ENCODE results near the gene RNF187. TPM values are rescaled to one million over a fixed set of nuclear protein-coding genes. Genes with fewer than 3 reads are reported as not detected.
A peak's percentile ranks its signal among the peaks of the same experiment; 100 is the strongest.

RNF187 gene
- total RNA-seq (2016; rRNA removed; fragmentation: Illumina TruSeq; extraction: Trizol) (43.0 and 59.4 TPM in 2 replicates), polyA plus RNA-seq (2011; rRNA removed) (41.2 and 41.3 TPM in 2 replicates), polyA minus RNA-seq (2011; rRNA and poly(A)+ RNA removed; ENCODE audit: low replicate concordance) (55.5 and 56.5 TPM in 2 replicates), Bru-seq, nascent RNA (percentile 67 among the genes with signal in this experiment), BruChase-seq, experiment 1, labeled RNA remaining after a 6-hour chase (percentile 90 among the genes with signal in this experiment), BruChase-seq, experiment 2, labeled RNA remaining after a 2-hour chase (percentile 75 among the genes with signal in this experiment)
- total RNA-seq (2016; cell fraction: cytosol; rRNA removed; fragmentation: Illumina TruSeq; extraction: Trizol; ENCODE audit: low read depth), result 8.6 and 11.6 TPM in 2 replicates
- 41.8 and 57.0 TPM in 2 replicates for total RNA-seq (2016; cell fraction: insoluble cytoplasmic fraction; rRNA removed; fragmentation: Illumina TruSeq; extraction: Trizol)
- 21.8 and 27.3 TPM in 2 replicates for total RNA-seq (2016; cell fraction: membrane; rRNA removed; fragmentation: Illumina TruSeq; extraction: Trizol)
- 22.1 and 22.9 TPM in 2 replicates for total RNA-seq (2016; cell fraction: nucleus; rRNA removed; fragmentation: Illumina TruSeq; extraction: Trizol)
- 38.3 TPM in 2 replicates for polyA plus RNA-seq (2011; cell fraction: cytosol; rRNA removed)
- polyA plus RNA-seq (2011; cell fraction: nucleus; rRNA removed), result 22.6 and 27.4 TPM in 2 replicates
- 48.3 and 79.3 TPM in 2 replicates for polyA plus RNA-seq (2012)
- 10.5 and 14.2 TPM in 2 replicates for polyA plus RNA-seq (2016; cell fraction: cytosol; fragmentation: Illumina TruSeq; extraction: Trizol; ENCODE audit: low read depth)
- 64.2 and 75.2 TPM in 2 replicates for polyA plus RNA-seq (2016; cell fraction: insoluble cytoplasmic fraction; fragmentation: Illumina TruSeq; extraction: Trizol; ENCODE audit: low read depth)
- polyA plus RNA-seq (2016; cell fraction: membrane; fragmentation: Illumina TruSeq; extraction: Trizol; ENCODE audit: low read depth), result 22.9 and 27.3 TPM in 2 replicates
- polyA plus RNA-seq (2016; cell fraction: nucleus; fragmentation: Illumina TruSeq; extraction: Trizol; ENCODE audit: insufficient read depth, low read depth), result 45.5 and 53.2 TPM in 2 replicates
- 29.7 and 36.4 TPM in 2 replicates for polyA minus RNA-seq (2011; cell fraction: cytosol; rRNA and poly(A)+ RNA removed)
- 16.2 and 16.4 TPM in 2 replicates for polyA minus RNA-seq (2011; cell fraction: nucleus; rRNA and poly(A)+ RNA removed)
- long read RNA-seq, experiment 1, transcript RNF187-201 (4 exons, 3,017 nt), result major isoform, 38 of 59 reads
- long read RNA-seq, experiment 1, partial matches to known transcripts, result 17 of 59 reads
- long read RNA-seq, experiment 1, other reads (novel, unspliced or antisense), result 4 of 59 reads
- long read RNA-seq, experiment 2, partial matches to known transcripts, result 80 of 348 reads
- long read RNA-seq, experiment 2, other reads (novel, unspliced or antisense), result 268 of 348 reads

DNA sequence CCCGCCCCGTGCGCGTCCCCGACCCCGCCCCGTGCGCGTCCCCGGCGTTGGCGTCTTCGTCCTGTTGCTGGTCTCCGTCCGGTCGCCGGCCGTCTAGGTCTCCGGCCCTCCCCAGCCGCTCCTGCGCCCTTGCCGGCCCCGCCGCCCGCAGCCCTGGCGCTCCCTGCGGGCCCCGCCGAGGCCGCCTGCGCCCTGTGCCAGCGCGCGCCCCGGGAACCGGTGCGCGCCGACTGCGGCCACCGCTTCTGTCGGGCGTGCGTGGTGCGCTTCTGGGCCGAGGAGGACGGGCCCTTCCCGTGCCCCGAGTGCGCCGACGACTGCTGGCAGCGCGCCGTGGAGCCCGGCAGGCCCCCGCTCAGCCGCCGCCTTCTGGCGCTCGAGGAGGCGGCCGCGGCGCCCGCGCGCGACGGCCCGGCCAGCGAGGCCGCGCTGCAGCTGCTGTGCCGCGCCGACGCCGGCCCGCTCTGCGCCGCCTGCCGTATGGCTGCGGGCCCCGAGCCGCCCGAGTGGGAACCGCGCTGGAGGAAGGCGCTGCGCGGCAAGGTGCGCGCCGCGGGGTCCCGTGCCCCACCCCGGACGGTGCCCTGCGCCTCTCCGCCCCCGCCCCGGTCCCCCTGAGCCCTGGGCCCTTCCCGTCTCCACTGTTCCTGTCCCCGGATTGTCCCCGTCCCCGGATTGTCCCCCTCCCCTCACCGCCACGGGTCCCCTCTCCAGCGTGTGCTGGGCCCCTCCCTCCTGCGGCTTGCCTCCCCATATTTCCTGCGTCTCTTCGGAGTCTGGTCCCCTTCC lies at the start of gene RNF187:
RNF187 (plus strand) TSS at position 47 of the 789 bp plus-strand sequence.
- Histone ChIP-seq H3K79me2 (ENCODE audit: insufficient read depth, low read length) (peaks cover 10% of the 10 kb centered on the region), H3K4me1 (ENCODE audit: insufficient read depth, low read length) (peaks cover 44% of the 10 kb centered on the region), H4K20me1 (ENCODE audit: insufficient read depth, low read length) (no peaks in the 10 kb centered on the region), H3K27ac (ENCODE audit: extremely low read length, insufficient read depth, low read length) (peak within 1 kb of the TSS; percentile 95), H2AFZ (ENCODE audit: low read length) (peak within 1 kb of the TSS; percentile 97), H3K9ac (ENCODE audit: insufficient read depth, low read depth, low read length) (peak within 1 kb of the TSS; percentile 89), H3K36me3 (replicated peaks in 1 of 2; ENCODE audit: control insufficient read depth in 1 of 2, insufficient read depth in 2 of 2, low read length in 2 of 2) (peaks cover 5 to 18% of the 10 kb centered on the region in 2 experiments; a peak in 4 of 5 replicates), H3K4me3 (replicated peaks in 1 of 3; ENCODE audit: insufficient read depth in 1 of 3, low read depth in 2 of 3, low read length in 3 of 3) (peak within 1 kb of the TSS; percentile 72 to 100 (median 93)), H3K4me2 (ENCODE audit: low read depth, low read length) (peak within 1 kb of the TSS; percentile 88), H3K27me3 (ENCODE audit: control insufficient read depth in 1 of 2, insufficient read depth in 2 of 2, low read length in 2 of 2) (no peaks in the 10 kb centered on the region), H3K9me3 (ENCODE audit: low read length) (no peaks in the 10 kb centered on the region)
- intact Hi-C loops (cut with micrococcal nuclease; ENCODE audit: unreplicated experiment), result loop anchor here (5.0 kb wide), 1 partner anchor 80 kb away; the partner anchor contains the start of gene TRIM11
- POLR2A ChIA-PET, result interaction anchor here (1.5 kb wide), 1 partner anchor 14 kb away, joined by 5 read pairs; no protein-coding TSS in a partner anchor
- CTCF ChIA-PET (ENCODE audit: low intra/inter-chr PET ratio, low total read pairs), result no interaction called here
- no TSS peak for BruUV-seq (replicated peaks)
- WGBS (ENCODE audit: low lambda C conversion rate), result 1% methylated on average over 10 of the region's 113 CpGs
- FAIRE-seq, result no peak
- DNase-seq (ENCODE audit: low spot score), result no peak
- in situ Hi-C loops (cut with HindIII; ENCODE audit: extremely low pct_ligation_motif_present, low pct_unique_long_range_greater_than_20kb), result no loop called here
- peak; percentile 71 for ATAC-seq
- TF ChIP-seq MED13 (CRISPR knock-in tag; IDR thresholded peaks at IDR 0.05) (0 out of 2 replicates have a peak, but pooled peaks have one; percentile 8), KDM3A (CRISPR knock-in tag; IDR thresholded peaks at IDR 0.05; ENCODE audit: low read depth) (no peak), KLF11 (CRISPR knock-in tag; IDR thresholded peaks at IDR 0.05) (no peak), HBP1 (CRISPR knock-in tag; IDR thresholded peaks at IDR 0.05; ENCODE audit: low read depth) (0 out of 2 replicates have a peak, but pooled peaks have one; percentile 6), GZF1 (CRISPR knock-in tag; IDR thresholded peaks at IDR 0.05) (no peak), ZNF674 (CRISPR knock-in tag; IDR thresholded peaks at IDR 0.05; ENCODE audit: low read depth) (0 out of 2 replicates have a peak, but pooled peaks have one; percentile 64), ZNF484 (CRISPR knock-in tag; IDR thresholded peaks at IDR 0.05; ENCODE audit: borderline replicate concordance, low read depth) (no peak)
- TF ChIP-seq, protein P1, sequence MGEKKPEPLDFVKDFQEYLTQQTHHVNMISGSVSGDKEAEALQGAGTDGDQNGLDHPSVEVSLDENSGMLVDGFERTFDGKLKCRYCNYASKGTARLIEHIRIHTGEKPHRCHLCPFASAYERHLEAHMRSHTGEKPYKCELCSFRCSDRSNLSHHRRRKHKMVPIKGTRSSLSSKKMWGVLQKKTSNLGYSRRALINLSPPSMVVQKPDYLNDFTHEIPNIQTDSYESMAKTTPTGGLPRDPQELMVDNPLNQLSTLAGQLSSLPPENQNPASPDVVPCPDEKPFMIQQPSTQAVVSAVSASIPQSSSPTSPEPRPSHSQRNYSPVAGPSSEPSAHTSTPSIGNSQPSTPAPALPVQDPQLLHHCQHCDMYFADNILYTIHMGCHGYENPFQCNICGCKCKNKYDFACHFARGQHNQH (CRISPR knock-in tag; IDR thresholded peaks at IDR 0.05), result 0 out of 2 replicates have a peak, but pooled peaks have one; percentile 2
- TF ChIP-seq, protein P2, sequence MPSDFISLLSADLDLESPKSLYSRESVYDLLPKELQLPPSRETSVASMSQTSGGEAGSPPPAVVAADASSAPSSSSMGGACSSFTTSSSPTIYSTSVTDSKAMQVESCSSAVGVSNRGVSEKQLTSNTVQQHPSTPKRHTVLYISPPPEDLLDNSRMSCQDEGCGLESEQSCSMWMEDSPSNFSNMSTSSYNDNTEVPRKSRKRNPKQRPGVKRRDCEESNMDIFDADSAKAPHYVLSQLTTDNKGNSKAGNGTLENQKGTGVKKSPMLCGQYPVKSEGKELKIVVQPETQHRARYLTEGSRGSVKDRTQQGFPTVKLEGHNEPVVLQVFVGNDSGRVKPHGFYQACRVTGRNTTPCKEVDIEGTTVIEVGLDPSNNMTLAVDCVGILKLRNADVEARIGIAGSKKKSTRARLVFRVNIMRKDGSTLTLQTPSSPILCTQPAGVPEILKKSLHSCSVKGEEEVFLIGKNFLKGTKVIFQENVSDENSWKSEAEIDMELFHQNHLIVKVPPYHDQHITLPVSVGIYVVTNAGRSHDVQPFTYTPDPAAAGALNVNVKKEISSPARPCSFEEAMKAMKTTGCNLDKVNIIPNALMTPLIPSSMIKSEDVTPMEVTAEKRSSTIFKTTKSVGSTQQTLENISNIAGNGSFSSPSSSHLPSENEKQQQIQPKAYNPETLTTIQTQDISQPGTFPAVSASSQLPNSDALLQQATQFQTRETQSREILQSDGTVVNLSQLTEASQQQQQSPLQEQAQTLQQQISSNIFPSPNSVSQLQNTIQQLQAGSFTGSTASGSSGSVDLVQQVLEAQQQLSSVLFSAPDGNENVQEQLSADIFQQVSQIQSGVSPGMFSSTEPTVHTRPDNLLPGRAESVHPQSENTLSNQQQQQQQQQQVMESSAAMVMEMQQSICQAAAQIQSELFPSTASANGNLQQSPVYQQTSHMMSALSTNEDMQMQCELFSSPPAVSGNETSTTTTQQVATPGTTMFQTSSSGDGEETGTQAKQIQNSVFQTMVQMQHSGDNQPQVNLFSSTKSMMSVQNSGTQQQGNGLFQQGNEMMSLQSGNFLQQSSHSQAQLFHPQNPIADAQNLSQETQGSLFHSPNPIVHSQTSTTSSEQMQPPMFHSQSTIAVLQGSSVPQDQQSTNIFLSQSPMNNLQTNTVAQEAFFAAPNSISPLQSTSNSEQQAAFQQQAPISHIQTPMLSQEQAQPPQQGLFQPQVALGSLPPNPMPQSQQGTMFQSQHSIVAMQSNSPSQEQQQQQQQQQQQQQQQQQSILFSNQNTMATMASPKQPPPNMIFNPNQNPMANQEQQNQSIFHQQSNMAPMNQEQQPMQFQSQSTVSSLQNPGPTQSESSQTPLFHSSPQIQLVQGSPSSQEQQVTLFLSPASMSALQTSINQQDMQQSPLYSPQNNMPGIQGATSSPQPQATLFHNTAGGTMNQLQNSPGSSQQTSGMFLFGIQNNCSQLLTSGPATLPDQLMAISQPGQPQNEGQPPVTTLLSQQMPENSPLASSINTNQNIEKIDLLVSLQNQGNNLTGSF (CRISPR knock-in tag; IDR thresholded peaks at IDR 0.05), result 0 out of 2 replicates have a peak, but pooled peaks have one; percentile 2
